Measurements from ENCODE around the gene TSC1. TPM values are rescaled to one million over a fixed set of nuclear protein-coding genes. Genes with fewer than 3 reads are reported as not detected.

Gene TSC1
- total RNA-seq, 1 experiment from 2014 or later = 59.2 TPM

DNA sequence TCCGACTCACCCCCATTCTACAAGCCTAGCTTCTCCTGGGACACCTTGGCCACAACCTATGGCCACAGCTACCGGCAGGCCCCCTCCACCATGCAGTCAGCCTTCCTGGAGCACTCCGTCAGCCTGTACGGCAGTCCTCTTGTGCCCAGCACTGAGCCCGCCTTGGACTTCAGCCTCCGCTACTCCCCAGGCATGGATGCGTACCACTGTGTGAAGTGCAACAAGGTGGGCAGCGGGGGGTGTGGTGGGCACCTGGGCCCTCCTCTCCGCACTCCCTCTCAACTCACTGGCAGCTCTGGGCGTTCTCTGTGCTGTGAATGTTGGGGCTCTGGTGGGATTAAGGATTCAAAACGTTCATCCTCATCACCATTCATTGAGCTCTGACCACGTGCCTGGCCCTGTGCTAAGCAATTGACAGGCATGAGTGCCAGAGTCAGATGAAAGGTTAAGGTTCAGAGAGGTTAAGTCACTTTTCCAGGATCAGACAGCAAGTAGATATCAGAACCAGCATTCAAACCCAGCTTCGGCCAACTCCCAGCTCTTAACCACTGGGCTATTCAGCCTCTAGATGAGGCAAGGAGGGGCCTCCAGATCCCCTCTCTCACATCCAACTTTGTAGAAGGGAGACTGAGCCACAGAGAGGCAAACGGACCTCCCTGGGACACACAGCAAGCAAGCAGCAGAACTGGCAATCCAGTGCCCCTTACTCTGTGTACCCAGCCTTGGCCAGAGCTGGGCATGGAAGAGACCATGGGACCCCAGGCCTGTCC is 44.0 kb upstream of the TSC1 start:
- no peaks in the 10 kb centered on the region for H3K9me2 ChIP-seq (replicated peaks; ENCODE audit: insufficient read depth, low read length)
- DNase-seq = no peak
- no peak overlapping the region for H3K4me3 ChIP-seq (ENCODE audit: low read length)
- no peak overlapping the region for H3K4me2 ChIP-seq (ENCODE audit: low read depth, low read length, poor library complexity, severe bottlenecking)
- peaks cover 5% of the 10 kb centered on the region; the same call in 1 of the 2 replicates for H4K20me1 ChIP-seq (ENCODE audit: insufficient read depth, low read depth, low read length)
- no peaks in the 10 kb centered on the region for H3K9me3 ChIP-seq (ENCODE audit: low read length)
- no peak overlapping the region for H3K27ac ChIP-seq (ENCODE audit: low read length)
- H3K9ac ChIP-seq (ENCODE audit: low read length) = no peak overlapping the region
- H3K27me3 ChIP-seq (ENCODE audit: low read length) = no peaks in the 10 kb centered on the region
- H3K79me2 ChIP-seq (ENCODE audit: low read length) = no peaks in the 10 kb centered on the region
- H3K36me3 ChIP-seq (ENCODE audit: insufficient read depth, low read length) = no peaks in the 10 kb centered on the region
- no peak overlapping the region for H2AFZ ChIP-seq (ENCODE audit: low read length)
- peaks cover 16% of the 10 kb centered on the region for H3K4me1 ChIP-seq (ENCODE audit: low read length)

DNA sequence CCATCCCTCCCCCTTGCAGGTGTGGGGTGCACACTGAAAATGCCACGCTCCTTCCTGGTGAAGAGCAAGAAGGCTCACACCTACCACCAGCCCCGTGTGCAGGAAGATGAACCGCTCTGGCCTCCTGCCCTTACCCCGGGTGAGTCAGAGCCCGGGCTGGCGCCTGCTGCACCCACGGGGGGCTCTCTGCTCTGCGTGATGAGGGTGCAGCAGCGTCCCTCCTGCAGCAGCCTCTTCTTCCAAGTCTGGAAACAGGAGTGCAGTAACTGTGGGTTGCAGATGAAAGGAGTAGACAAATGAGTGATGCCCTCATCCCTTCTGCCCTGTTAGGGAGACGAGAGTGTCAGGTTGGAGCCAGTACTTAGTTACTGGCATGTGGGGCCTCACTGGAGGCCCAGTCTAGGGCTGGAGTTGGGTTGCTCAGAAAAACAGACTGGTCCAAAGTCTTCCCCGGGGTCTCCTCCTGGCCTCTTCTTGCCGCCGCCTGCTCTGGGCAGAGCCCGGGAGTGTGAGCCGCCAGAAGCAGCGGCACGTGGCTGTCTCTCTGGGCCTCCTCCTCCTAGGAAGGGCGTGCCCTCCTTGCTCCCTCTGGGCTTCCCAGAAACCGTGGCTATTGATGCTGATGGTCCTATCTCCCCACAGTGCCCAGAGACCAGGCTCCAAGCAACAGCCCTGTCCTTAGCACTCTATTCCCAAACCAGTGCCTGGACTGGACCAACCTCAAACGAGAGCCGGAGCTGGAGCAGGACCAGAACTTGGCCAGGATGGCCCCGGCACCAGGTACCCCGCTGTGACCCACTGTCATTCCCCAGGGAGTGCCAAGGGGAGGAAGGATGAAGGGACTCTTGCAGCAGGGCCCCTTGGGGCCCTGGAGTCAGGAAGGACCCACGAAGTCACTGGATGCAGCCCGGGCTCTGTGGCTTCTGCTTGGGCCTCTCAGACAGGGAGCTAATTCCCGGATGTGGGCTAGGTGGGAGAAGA is 42.5 kb upstream of the TSC1 start:
- Histone ChIP-seq H3K27ac (ENCODE audit: low read length) (no peak overlapping the region), H3K36me3 (ENCODE audit: insufficient read depth, low read length) (no peaks in the 10 kb centered on the region), H3K9me2 (replicated peaks; ENCODE audit: insufficient read depth, low read length) (no peaks in the 10 kb centered on the region), H2AFZ (ENCODE audit: low read length) (no peak overlapping the region), H4K20me1 (ENCODE audit: insufficient read depth, low read depth, low read length) (peaks cover 5% of the 10 kb centered on the region; the same call in 1 of the 2 replicates), H3K4me2 (ENCODE audit: low read depth, low read length, poor library complexity, severe bottlenecking) (no peak overlapping the region), H3K79me2 (ENCODE audit: low read length) (no peaks in the 10 kb centered on the region), H3K4me1 (ENCODE audit: low read length) (peaks cover 20% of the 10 kb centered on the region), H3K9ac (ENCODE audit: low read length) (no peak overlapping the region), H3K27me3 (ENCODE audit: low read length) (no peaks in the 10 kb centered on the region), H3K9me3 (ENCODE audit: low read length) (no peaks in the 10 kb centered on the region), H3K4me3 (ENCODE audit: low read length) (no peak overlapping the region)
- no peak for DNase-seq

- Histone ChIP-seq H3K27me3 (ENCODE audit: low read length) (no peaks in the 10 kb centered on the region), H3K4me3 (ENCODE audit: low read length) (no peak overlapping the region), H3K79me2 (ENCODE audit: low read length) (no peaks in the 10 kb centered on the region), H3K9ac (ENCODE audit: low read length) (no peak overlapping the region), H3K4me1 (ENCODE audit: low read length) (peaks cover 12% of the 10 kb centered on the region), H3K9me3 (ENCODE audit: low read length) (no peaks in the 10 kb centered on the region), H2AFZ (ENCODE audit: low read length) (no peak overlapping the region), H3K36me3 (ENCODE audit: insufficient read depth, low read length) (no peaks in the 10 kb centered on the region), H3K4me2 (ENCODE audit: low read depth, low read length, poor library complexity, severe bottlenecking) (no peak overlapping the region), H3K9me2 (replicated peaks; ENCODE audit: insufficient read depth, low read length) (no peaks in the 10 kb centered on the region), H3K27ac (ENCODE audit: low read length) (no peak overlapping the region), H4K20me1 (ENCODE audit: insufficient read depth, low read depth, low read length) (peaks cover 5% of the 10 kb centered on the region; the same call in 1 of the 2 replicates)
- no peak for DNase-seq
These were observed 41.7 kb upstream of the TSC1 start for GRCh38 chr9:132986114-132986513.

DNA sequence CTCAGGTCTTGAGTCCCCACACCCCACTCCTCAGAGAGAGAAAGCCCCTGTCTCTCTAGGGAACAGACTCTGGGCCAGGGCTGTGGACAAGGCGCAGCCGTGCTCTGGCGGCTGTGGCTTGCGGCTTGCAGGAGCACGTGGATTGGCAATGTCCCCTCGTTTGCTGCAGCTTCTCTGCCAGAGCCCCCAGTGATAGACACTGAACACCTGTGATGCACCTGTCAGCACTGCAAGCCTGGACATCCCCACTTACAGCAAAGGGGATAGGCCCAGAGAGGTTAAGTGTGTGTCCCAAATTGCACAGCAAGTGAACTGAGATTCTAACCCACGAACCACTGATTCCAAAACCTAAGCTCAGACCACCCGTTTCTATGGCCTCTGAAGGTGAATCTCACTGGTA is 41.1 kb upstream of the TSC1 start:
- Histone ChIP-seq H3K9ac (ENCODE audit: low read length) (no peak overlapping the region), H3K79me2 (ENCODE audit: low read length) (no peaks in the 10 kb centered on the region), H3K9me3 (ENCODE audit: low read length) (no peaks in the 10 kb centered on the region), H3K27ac (ENCODE audit: low read length) (no peak overlapping the region), H3K9me2 (replicated peaks; ENCODE audit: insufficient read depth, low read length) (no peaks in the 10 kb centered on the region), H3K36me3 (ENCODE audit: insufficient read depth, low read length) (no peaks in the 10 kb centered on the region), H3K4me1 (ENCODE audit: low read length) (peaks cover 8% of the 10 kb centered on the region), H2AFZ (ENCODE audit: low read length) (no peak overlapping the region), H4K20me1 (ENCODE audit: insufficient read depth, low read depth, low read length) (peaks cover 5% of the 10 kb centered on the region; the same call in 1 of the 2 replicates), H3K27me3 (ENCODE audit: low read length) (no peaks in the 10 kb centered on the region), H3K4me3 (ENCODE audit: low read length) (no peak overlapping the region), H3K4me2 (ENCODE audit: low read depth, low read length, poor library complexity, severe bottlenecking) (no peak overlapping the region)
- no peak for DNase-seq

- no peak for DNase-seq
- no peaks in the 10 kb centered on the region for H3K79me2 ChIP-seq (ENCODE audit: low read length)
- H3K9me2 ChIP-seq (replicated peaks; ENCODE audit: insufficient read depth, low read length) = no peaks in the 10 kb centered on the region
- no peak overlapping the region for H3K4me2 ChIP-seq (ENCODE audit: low read depth, low read length, poor library complexity, severe bottlenecking)
- no peaks in the 10 kb centered on the region for H3K36me3 ChIP-seq (ENCODE audit: insufficient read depth, low read length)
- H3K4me1 ChIP-seq (ENCODE audit: low read length) = peaks cover 8% of the 10 kb centered on the region
- no peaks in the 10 kb centered on the region for H3K9me3 ChIP-seq (ENCODE audit: low read length)
- no peaks in the 10 kb centered on the region for H3K27me3 ChIP-seq (ENCODE audit: low read length)
- no peak overlapping the region for H3K4me3 ChIP-seq (ENCODE audit: low read length)
- no peak overlapping the region for H2AFZ ChIP-seq (ENCODE audit: low read length)
- H3K9ac ChIP-seq (ENCODE audit: low read length) = no peak overlapping the region
- peaks cover 5% of the 10 kb centered on the region; the same call in 1 of the 2 replicates for H4K20me1 ChIP-seq (ENCODE audit: insufficient read depth, low read depth, low read length)
- no peak overlapping the region for H3K27ac ChIP-seq (ENCODE audit: low read length)
These were observed 40.6 kb upstream of the TSC1 start for GRCh38 chr9:132985071-132985350.

- no peaks in the 10 kb centered on the region for H3K9me3 ChIP-seq (ENCODE audit: low read length)
- no peaks in the 10 kb centered on the region for H3K9me2 ChIP-seq (replicated peaks; ENCODE audit: insufficient read depth, low read length)
- H3K4me2 ChIP-seq (ENCODE audit: low read depth, low read length, poor library complexity, severe bottlenecking) = no peak overlapping the region
- H2AFZ ChIP-seq (ENCODE audit: low read length) = no peak overlapping the region
- H3K36me3 ChIP-seq (ENCODE audit: insufficient read depth, low read length) = no peaks in the 10 kb centered on the region
- H3K79me2 ChIP-seq (ENCODE audit: low read length) = no peaks in the 10 kb centered on the region
- H3K27me3 ChIP-seq (ENCODE audit: low read length) = no peaks in the 10 kb centered on the region
- H4K20me1 ChIP-seq (ENCODE audit: insufficient read depth, low read depth, low read length) = peaks cover 5% of the 10 kb centered on the region; the same call in 1 of the 2 replicates
- H3K4me3 ChIP-seq (ENCODE audit: low read length) = no peak overlapping the region
- DNase-seq = no peak
- peaks cover 8% of the 10 kb centered on the region for H3K4me1 ChIP-seq (ENCODE audit: low read length)
- H3K9ac ChIP-seq (ENCODE audit: low read length) = no peak overlapping the region
- H3K27ac ChIP-seq (ENCODE audit: low read length) = no peak overlapping the region
These were observed 40.0 kb upstream of the TSC1 start for GRCh38 chr9:132984202-132985070.

DNA sequence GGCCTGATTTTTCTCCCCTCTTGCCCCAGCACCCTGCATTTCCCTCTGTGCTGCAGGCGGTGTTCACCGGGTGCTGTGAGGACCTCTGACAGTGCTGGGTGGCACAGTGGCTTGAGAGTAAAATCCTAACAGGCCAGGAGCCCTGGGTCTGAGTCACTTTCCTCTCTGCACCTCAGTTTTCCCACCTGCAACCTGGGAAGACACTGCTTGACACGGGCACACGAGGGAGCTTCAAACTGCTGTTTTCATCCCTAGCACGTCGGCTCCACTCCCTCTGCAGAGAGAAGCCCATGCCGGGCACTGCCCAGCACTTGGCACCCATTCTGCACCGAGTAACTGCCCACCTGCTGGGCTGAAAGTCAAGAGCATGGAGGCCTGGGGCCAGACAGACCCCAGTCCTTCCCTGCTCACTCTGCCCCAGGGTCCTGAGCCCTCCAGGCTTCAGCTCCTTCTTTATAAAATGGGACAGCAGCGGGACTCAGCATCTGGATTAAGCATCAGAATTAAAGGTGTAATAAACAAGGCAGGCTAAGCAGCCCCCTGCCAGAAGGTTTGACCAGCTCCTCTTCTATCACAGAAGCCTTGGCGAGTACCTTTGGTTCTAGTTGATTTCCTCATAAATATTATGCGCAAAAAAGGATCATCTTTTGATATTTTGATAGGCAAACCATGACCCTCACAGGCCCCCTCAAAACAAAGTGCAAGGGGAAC is 39.2 kb upstream of the TSC1 start:
- DNase-seq = no peak
- Histone ChIP-seq H3K36me3 (ENCODE audit: insufficient read depth, low read length) (no peaks in the 10 kb centered on the region), H3K79me2 (ENCODE audit: low read length) (no peaks in the 10 kb centered on the region), H3K4me2 (ENCODE audit: low read depth, low read length, poor library complexity, severe bottlenecking) (no peak overlapping the region), H3K27ac (ENCODE audit: low read length) (no peak overlapping the region), H3K9ac (ENCODE audit: low read length) (no peak overlapping the region), H3K27me3 (ENCODE audit: low read length) (no peaks in the 10 kb centered on the region), H2AFZ (ENCODE audit: low read length) (no peak overlapping the region), H4K20me1 (ENCODE audit: insufficient read depth, low read depth, low read length) (peaks cover 5% of the 10 kb centered on the region; the same call in 1 of the 2 replicates), H3K9me3 (ENCODE audit: low read length) (no peaks in the 10 kb centered on the region), H3K4me1 (ENCODE audit: low read length) (peaks cover 12% of the 10 kb centered on the region), H3K4me3 (ENCODE audit: low read length) (no peak overlapping the region), H3K9me2 (replicated peaks; ENCODE audit: insufficient read depth, low read length) (no peaks in the 10 kb centered on the region)

Measured in Karpas-422 (cell line).